GM18868 (cell line): ENCODE data around the gene ARPC4.
"Not testable (repeated sequence)": the region's sequence is repeated elsewhere in the genome, so short reads cannot be mapped to it uniquely, and the experiment has no call there.

ENCODE experiments used
- ATAC-seq: cut with Tn5 transposase; IDR thresholded peaks from one replicate; pipeline ENCODE4 v1.9.1; 2021; ENCODE audit warnings: mild to moderate bottlenecking, moderate library complexity; ENCODE audit not compliant: unreplicated experiment

The ARPC4 gene

DNA sequence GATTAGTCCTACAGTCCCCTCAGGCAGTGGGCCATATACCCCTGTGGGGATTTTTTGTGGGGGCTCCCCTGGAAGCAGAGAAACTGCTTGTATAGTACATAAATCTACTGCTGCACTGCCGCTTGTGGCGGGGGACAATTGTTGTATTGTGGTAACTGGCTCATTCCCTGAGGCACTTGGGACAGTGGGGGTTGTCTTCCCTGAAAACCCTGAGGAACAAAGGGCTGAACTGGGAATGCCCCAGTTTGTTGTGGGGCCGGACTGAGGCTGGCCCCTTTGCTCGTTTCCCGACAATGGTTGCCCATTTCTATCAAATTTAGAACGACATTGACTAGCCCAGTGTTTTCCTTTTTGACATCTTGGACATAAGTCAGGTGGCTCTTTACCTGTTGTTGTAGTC, 58.5 kb downstream of the ARPC4 start:
- not testable (repeated sequence) for ATAC-seq

DNA sequence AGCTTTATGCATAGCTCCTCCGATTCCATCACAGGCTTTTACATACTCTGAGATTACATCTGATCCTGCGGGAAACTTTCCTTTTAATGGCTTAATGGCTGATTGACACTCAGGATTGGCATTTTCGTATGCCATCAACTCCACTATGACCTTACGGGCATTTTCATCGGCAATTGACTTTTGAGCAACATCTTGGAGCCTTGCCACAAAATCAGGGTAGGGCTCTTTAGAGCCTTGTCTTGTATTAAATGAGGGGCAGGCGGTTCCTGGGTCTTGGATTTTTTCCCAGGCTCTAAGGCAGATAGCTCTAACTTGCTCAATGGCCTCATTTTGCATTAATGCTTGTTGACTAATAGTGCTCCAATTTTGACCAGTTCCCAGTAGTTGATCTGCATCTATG, 59.0 kb downstream of the ARPC4 start:
- ATAC-seq = not testable (repeated sequence)

GRCh38 chr3:9852528-9852927, 59.6 kb downstream of the ARPC4 start:
- no peak for ATAC-seq

GRCh38 chr3:9854291-9854940, 61.5 kb downstream of the ARPC4 start:
- not testable (repeated sequence) for ATAC-seq

DNA sequence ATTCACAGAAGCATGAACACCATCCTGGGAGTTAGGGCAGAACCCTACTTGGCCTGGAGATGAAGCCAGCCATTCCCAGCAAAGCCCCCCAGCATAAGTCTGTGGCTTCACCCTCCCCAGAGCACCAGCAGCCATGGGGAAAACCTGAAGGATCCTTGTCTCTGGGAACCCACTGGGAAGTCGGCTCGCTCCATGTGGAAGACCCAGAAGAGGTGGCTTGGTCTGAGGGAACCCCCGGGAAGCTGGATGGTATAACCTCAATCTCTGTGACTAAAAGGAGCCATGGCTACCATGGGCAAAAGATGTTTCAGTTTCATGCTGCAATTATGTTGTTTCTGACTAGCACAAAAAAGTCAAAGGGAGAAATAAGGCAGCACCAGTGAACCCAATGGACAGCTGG, 62.7 kb downstream of the ARPC4 start:
- no peak for ATAC-seq
